BJ (cell line): ENCODE measurements around the gene TRIM2. TPM values are rescaled to one million over a fixed set of nuclear protein-coding genes. Genes with fewer than 3 reads are reported as not detected.

Experiments used
- CTCF ChIA-PET: fragments of 350-600 bp; formaldehyde crosslinking; extraction: SDS; loops from one replicate; lab custom pipeline; 2021; ENCODE audit warnings: antibody characterized with exemption, inconsistent platforms; lab: Yijun Ruan, JAX
- POLR2A ChIA-PET: fragments of 300-600 bp; sonication (Branson Sonifier 250); formaldehyde crosslinking; extraction: SDS; loops from one replicate; lab custom pipeline; 2021; ENCODE audit warnings: antibody characterized with exemption; lab: Charles Lee
- DNase-seq: peaks from one replicate; pipeline ENCODE4 v3.0.0-alpha.2; 2011; ENCODE audit warnings: low read depth
- H3K27me3 ChIP-seq: 2 replicates; pipeline ENCODE4 v1.6.0; 2011; ENCODE audit warnings: low read length; ENCODE audit not compliant: control insufficient read depth, insufficient read depth
- H3K36me3 ChIP-seq: 2 replicates; pipeline ENCODE4 v1.5.1; 2011; ENCODE audit warnings: low read length; ENCODE audit not compliant: control insufficient read depth, insufficient read depth
- H3K4me3 ChIP-seq: 2 replicates; pipeline ENCODE4 v1.5.1; 2011; ENCODE audit warnings: low read depth, mild to moderate bottlenecking, control low read depth, low read length
- CTCF ChIP-seq: IDR thresholded peaks from 2 replicates; pipeline ENCODE4 v1.5.1; 2011; ENCODE audit warnings: low read depth, mild to moderate bottlenecking, control low read depth, inconsistent platforms, low read length, moderate library complexity; ENCODE audit not compliant: insufficient read depth
- polyA plus RNA-seq: library from polyadenylated mRNA; depleted of rRNA; stranded (reverse); fragments of >200 nt; gene quantifications from 2 replicates; pipeline ENCODE4 v1.2.3, GENCODE V29; 2011

The TRIM2 gene
- polyA plus RNA-seq, 1 experiment, result 34.1 TPM

- DNase-seq, result no peak
- no peak overlapping the region for H3K4me3 ChIP-seq
- TF ChIP-seq CTCF, result no peak
- no peaks in the 10 kb centered on the region for H3K27me3 ChIP-seq
- ChIA-PET POLR2A (no interaction called here), CTCF (no interaction called here)
- peaks cover 1% of the 10 kb centered on the region for H3K36me3 ChIP-seq
Observed at GRCh38 chr4:153238135-153238919, 34.1 kb downstream of the TRIM2 start.

DNA sequence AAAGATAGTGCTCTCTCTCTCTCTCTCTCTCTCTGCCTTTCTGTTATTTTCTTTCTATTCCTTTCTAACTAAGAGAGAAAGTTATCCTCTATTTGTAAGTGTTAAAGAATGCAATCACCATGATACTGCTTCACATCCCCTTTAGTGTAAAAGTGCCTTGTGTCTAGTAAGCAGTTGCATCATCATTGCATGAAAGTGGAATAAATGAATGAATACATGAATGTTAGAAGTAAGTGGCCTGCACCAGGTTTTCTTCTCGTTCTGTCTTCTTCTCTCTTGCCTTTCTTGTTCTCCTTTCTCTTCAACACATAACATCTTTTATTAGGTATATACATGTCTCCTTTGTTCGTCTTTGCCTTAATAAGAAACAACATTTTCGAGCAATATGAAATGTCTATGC, 35.2 kb downstream of the TRIM2 start:
- Histone ChIP-seq H3K4me3 (no peak overlapping the region), H3K36me3 (peaks cover 1% of the 10 kb centered on the region), H3K27me3 (no peaks in the 10 kb centered on the region)
- ChIA-PET CTCF (no interaction called here), POLR2A (no interaction called here)
- no peak for DNase-seq
- no peak for TF ChIP-seq CTCF

DNA sequence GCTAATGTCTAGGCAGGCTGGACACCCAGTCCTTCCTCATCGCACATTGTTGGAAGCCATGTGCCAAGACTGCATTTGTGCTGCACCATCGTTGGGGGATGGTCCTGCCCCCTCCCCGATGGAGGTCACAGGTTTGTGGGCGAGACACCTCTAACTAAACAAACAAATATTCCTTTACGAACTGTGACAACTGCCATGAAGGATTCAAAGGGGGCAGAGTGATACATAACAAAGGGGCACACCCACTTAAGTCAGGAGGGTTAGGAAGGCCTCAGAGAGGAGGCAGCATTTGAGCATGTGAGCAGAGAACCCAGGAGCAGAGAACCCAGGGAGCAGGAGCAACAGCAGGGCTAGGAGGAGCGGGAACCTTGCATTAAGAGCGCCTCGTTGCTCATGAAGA, 37.1 kb downstream of the TRIM2 start:
- POLR2A ChIA-PET, result no interaction called here
- no peaks in the 10 kb centered on the region for H3K27me3 ChIP-seq
- CTCF ChIA-PET, result interaction anchor here (0.5 kb wide), 1 partner anchor 774 kb away, joined by 3 read pairs; no protein-coding TSS in a partner anchor
- H3K36me3 ChIP-seq, result peaks cover 1% of the 10 kb centered on the region
- no peak for DNase-seq
- TF ChIP-seq CTCF, result no peak
- no peak overlapping the region for H3K4me3 ChIP-seq

- DNase-seq, result no peak
- POLR2A ChIA-PET, result no interaction called here
- Histone ChIP-seq H3K36me3 (peaks cover 1% of the 10 kb centered on the region), H3K4me3 (no peak overlapping the region), H3K27me3 (no peaks in the 10 kb centered on the region)
- CTCF ChIA-PET, result interaction anchor here (0.5 kb wide), 1 partner anchor 1686 kb away, joined by 3 read pairs; no protein-coding TSS in a partner anchor
- TF ChIP-seq CTCF, result no peak
Observed at GRCh38 chr4:153241970-153242838, 38.0 kb downstream of the TRIM2 start.

GRCh38 chr4:153242839-153243324, 38.6 kb downstream of the TRIM2 start:
- peaks cover 1% of the 10 kb centered on the region for H3K36me3 ChIP-seq
- H3K27me3 ChIP-seq, result no peaks in the 10 kb centered on the region
- DNase-seq, result no peak
- no peak overlapping the region for H3K4me3 ChIP-seq
- POLR2A ChIA-PET, result no interaction called here
- no peak for TF ChIP-seq CTCF
- CTCF ChIA-PET, result interaction anchor here (0.5 kb wide), 1 partner anchor 1686 kb away, joined by 3 read pairs; no protein-coding TSS in a partner anchor
